NCI-H82 treated with DMSO at 0.1 percent for 48 hours (cell line): Measurements from ENCODE around the gene SLC6A12.
"Not testable (repeated sequence)": the region's sequence is repeated elsewhere in the genome, so short reads cannot be mapped to it uniquely, and the experiment has no call there.

ENCODE experiments used
- DNase-seq: peaks from one replicate; lab custom pipeline; 2025; ENCODE audit not compliant: unreplicated experiment; lab: John Stamatoyannopoulos, UW

The SLC6A12 gene

GRCh38 chr12:235967-236366, 22.0 kb upstream of the SLC6A12 start:
- not testable (repeated sequence) for DNase-seq

- DNase-seq, result no peak
These were observed 21.0 kb upstream of the SLC6A12 start for GRCh38 chr12:234891-235415.

GRCh38 chr12:234019-234418, 20.1 kb upstream of the SLC6A12 start:
- no peak for DNase-seq

- DNase-seq, result no peak
These were observed 19.6 kb upstream of the SLC6A12 start for GRCh38 chr12:233615-233968.

GRCh38 chr12:232731-233614, 19.0 kb upstream of the SLC6A12 start:
- DNase-seq, result peak; percentile 22

GRCh38 chr12:230925-231671, 17.1 kb upstream of the SLC6A12 start:
- DNase-seq, result no peak

GRCh38 chr12:229441-230191, 15.7 kb upstream of the SLC6A12 start:
- no peak for DNase-seq

GRCh38 chr12:228846-229200, 14.9 kb upstream of the SLC6A12 start:
- no peak for DNase-seq

GRCh38 chr12:227923-228845, 14.2 kb upstream of the SLC6A12 start:
- DNase-seq, result no peak

GRCh38 chr12:227286-227915, 13.4 kb upstream of the SLC6A12 start:
- no peak for DNase-seq

- DNase-seq, result no peak
These were observed 12.4 kb upstream of the SLC6A12 start for GRCh38 chr12:226401-226800.

GRCh38 chr12:225012-225411, 11.1 kb upstream of the SLC6A12 start:
- DNase-seq, result no peak

GRCh38 chr12:224330-224729, 10.4 kb upstream of the SLC6A12 start:
- DNase-seq, result no peak

- DNase-seq, result no peak
These were observed 9.9 kb upstream of the SLC6A12 start for GRCh38 chr12:223841-224240.

- DNase-seq, result no peak
These were observed 7.8 kb upstream of the SLC6A12 start for GRCh38 chr12:221736-222135.

- no peak for DNase-seq
These were observed 7.1 kb upstream of the SLC6A12 start for GRCh38 chr12:220946-221550.

- DNase-seq, result no peak
These were observed 6.5 kb upstream of the SLC6A12 start for GRCh38 chr12:220491-220890.

GRCh38 chr12:219891-220352, 6.0 kb upstream of the SLC6A12 start:
- peak; percentile 28 for DNase-seq
